Activated CD8-positive, alpha-beta memory T cell treated with anti-CD3 and anti-CD28 coated beads for 24 hours (primary cell): ENCODE results near the gene ATP6V1F.

Experiments used
- DNase-seq: peaks from one replicate; pipeline ENCODE4 v3.0.0-alpha.2; 2020

Gene ATP6V1F

GRCh38 chr7:128884561-128885369, 22.1 kb downstream of the ATP6V1F start:
- DNase-seq = no peak

- DNase-seq = no peak
Measured at GRCh38 chr7:128885370-128886187, 22.9 kb downstream of the ATP6V1F start.

GRCh38 chr7:128886391-128887168, 23.9 kb downstream of the ATP6V1F start:
- no peak for DNase-seq

- no peak for DNase-seq
Measured at GRCh38 chr7:128887169-128888038, 24.7 kb downstream of the ATP6V1F start.

- no peak for DNase-seq
Measured at GRCh38 chr7:128888039-128888755, 25.5 kb downstream of the ATP6V1F start.

GRCh38 chr7:128888756-128889095, 26.1 kb downstream of the ATP6V1F start:
- no peak for DNase-seq

GRCh38 chr7:128889121-128889520, 26.5 kb downstream of the ATP6V1F start:
- no peak for DNase-seq

GRCh38 chr7:128890306-128891109, 27.9 kb downstream of the ATP6V1F start:
- DNase-seq = no peak

- DNase-seq = no peak
Measured at GRCh38 chr7:128891110-128891941, 28.7 kb downstream of the ATP6V1F start.

GRCh38 chr7:128891942-128892269, 29.2 kb downstream of the ATP6V1F start:
- no peak for DNase-seq

- no peak for DNase-seq
Measured at GRCh38 chr7:128892521-128893250, 30.0 kb downstream of the ATP6V1F start.

GRCh38 chr7:128893251-128894100, 30.8 kb downstream of the ATP6V1F start:
- DNase-seq = no peak

GRCh38 chr7:128894101-128894440, 31.4 kb downstream of the ATP6V1F start:
- no peak for DNase-seq

- no peak for DNase-seq
Measured at GRCh38 chr7:128895320-128895719, 32.7 kb downstream of the ATP6V1F start.

- no peak for DNase-seq
Measured at GRCh38 chr7:128899392-128899791, 36.7 kb downstream of the ATP6V1F start.

GRCh38 chr7:128900237-128900636, 37.6 kb downstream of the ATP6V1F start:
- DNase-seq = no peak

- no peak for DNase-seq
Measured at GRCh38 chr7:128902761-128903585, 40.3 kb downstream of the ATP6V1F start.
